Measurements from ENCODE around the gene HDGFL1. TPM values are rescaled to one million over a fixed set of nuclear protein-coding genes. Genes with fewer than 3 reads are reported as not detected.

The HDGFL1 gene
- total RNA-seq = not detected in 2 replicates

DNA sequence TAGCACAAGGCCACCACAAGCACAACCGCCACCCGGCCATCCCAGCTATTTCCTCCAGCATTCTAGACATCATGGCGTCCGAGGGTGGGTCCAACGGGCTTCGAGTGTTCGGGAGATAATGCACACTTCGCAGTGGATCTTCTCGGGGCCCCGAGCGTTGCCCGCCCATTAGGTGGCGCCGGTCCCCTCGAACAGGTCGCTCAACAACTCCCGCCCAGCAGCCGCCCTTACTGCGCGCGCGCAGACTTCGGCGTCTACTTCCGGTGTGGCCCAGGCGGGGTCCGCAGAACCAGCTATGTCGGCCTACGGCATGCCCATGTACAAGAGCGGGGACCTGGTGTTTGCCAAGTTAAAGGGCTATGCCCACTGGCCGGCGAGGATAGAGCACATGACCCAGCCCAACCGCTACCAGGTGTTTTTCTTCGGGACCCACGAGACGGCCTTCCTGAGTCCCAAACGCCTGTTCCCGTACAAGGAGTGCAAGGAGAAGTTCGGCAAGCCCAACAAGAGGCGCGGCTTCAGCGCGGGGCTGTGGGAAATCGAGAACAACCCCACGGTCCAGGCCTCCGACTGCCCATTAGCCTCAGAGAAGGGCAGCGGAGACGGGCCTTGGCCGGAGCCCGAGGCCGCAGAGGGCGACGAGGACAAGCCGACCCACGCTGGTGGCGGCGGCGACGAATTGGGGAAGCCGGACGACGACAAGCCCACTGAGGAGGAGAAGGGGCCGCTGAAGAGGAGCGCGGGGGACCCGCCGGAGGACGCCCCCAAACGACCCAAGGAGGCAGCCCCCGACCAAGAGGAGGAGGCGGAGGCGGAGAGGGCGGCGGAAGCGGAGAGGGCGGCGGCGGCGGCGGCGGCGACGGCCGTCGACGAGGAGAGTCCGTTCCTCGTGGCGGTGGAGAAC is at the start of gene HDGFL1:
TSS of gene HDGFL1 (plus strand) at position 286 of the 904 bp plus-strand sequence. CDS start at position 296, 10 bp downstream.

Measured in epithelial cell of umbilical artery (primary cell).